ENCODE results near the gene FBN2.

DNA sequence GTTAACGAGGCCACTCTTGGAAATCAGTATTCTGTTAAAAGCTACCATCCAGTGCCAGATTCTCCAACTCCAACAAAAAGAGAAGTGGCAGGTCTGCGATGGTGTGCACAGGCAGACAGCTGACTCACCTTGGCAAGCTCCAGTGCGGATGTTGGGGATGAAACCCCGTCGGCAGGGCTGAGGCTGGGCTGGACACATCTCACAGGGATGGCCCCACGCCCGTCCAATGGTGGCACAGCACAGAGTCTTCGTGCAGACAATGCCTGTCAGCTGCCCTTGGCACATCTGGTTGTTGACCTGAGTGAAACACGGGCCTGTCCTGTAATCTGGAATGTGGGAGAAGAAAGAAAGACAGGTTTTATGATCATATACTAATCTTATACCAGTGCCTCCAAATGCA is 73.4 kb downstream of the FBN2 start:
- TF ChIP-seq POLR2A (IDR thresholded peaks at IDR 0.05): no peak
- TF ChIP-seq EP300 (IDR thresholded peaks at IDR 0.05): no peak
- TF ChIP-seq POLR2AphosphoS5 (IDR thresholded peaks at IDR 0.05): no peak
